SK-N-MC (cell line): ENCODE data around the gene TBC1D24.
A peak's percentile ranks its signal among the peaks of the same experiment; 100 is the strongest.
"Not testable (repeated sequence)": the region's sequence is repeated elsewhere in the genome, so short reads cannot be mapped to it uniquely, and the experiment has no call there.

Source experiments
- DNase-seq: peaks from one replicate; pipeline ENCODE4 v3.0.0-alpha.2; 2011; ENCODE audit warnings: low read depth, low spot score
- H3K27ac ChIP-seq: fragments of 200-600 bp; sonication (generic); 2 replicates; pipeline ENCODE4 v1.5.1; 2016; ENCODE audit warnings: mixed run types
- H3K36me3 ChIP-seq: fragments of 200-600 bp; sonication (generic); 2 replicates; pipeline ENCODE4 v1.6.1; 2017; ENCODE audit warnings: antibody characterized with exemption, low read length, mixed read lengths; ENCODE audit not compliant: insufficient read depth
- H3K4me3 ChIP-seq: fragments of 200-600 bp; sonication (generic); 2 replicates; pipeline ENCODE4 v1.5.1; 2016
- H3K9ac ChIP-seq: fragments of 200-600 bp; sonication (generic); 2 replicates; pipeline ENCODE4 v1.8.0; 2017; ENCODE audit warnings: mixed run types, mixed read lengths; ENCODE audit not compliant: insufficient read length
- H3K9me3 ChIP-seq: fragments of 200-600 bp; sonication (generic); 2 replicates; pipeline ENCODE4 v1.6.1; 2017; ENCODE audit warnings: low read depth, mild to moderate bottlenecking, antibody characterized with exemption, low read length, moderate library complexity, mixed read lengths
- EZH2 ChIP-seq: fragments of 200-600 bp; sonication (generic); IDR thresholded peaks from one replicate; pipeline ENCODE4 v1.6.1; 2017; ENCODE audit warnings: antibody characterized with exemption
- FOXP2 ChIP-seq: optimal IDR thresholded peaks from 2 replicates; pipeline ENCODE3; 2011; ENCODE audit warnings: mild to moderate bottlenecking, moderate library complexity; ENCODE audit not compliant: insufficient read depth; ENCODE audit errors: extremely low read length, control extremely low read depth
- POLR2AphosphoS5 ChIP-seq: IDR thresholded peaks from 2 replicates; pipeline ENCODE4 v1.6.1; 2012; ENCODE audit warnings: mild to moderate bottlenecking, low read depth, low read length, borderline replicate concordance

The TBC1D24 gene

GRCh38 chr16:2429771-2430663, 44.9 kb upstream of the TBC1D24 start:
- peak overlapping the region; percentile 82 for H3K4me3 ChIP-seq
- peaks cover 42% of the 10 kb centered on the region for H3K36me3 ChIP-seq
- no peak overlapping the region; the same call in 1 of the 2 replicates for H3K27ac ChIP-seq
- peak overlapping the region; percentile 97 for H3K9ac ChIP-seq
- no peaks in the 10 kb centered on the region for H3K9me3 ChIP-seq
- TF ChIP-seq POLR2AphosphoS5 (no peak), FOXP2 (no peak), EZH2 (no peak)
- no peak for DNase-seq

GRCh38 chr16:2432286-2432685, 42.6 kb upstream of the TBC1D24 start:
- H3K27ac ChIP-seq: no peak overlapping the region
- no peak for TF ChIP-seq POLR2AphosphoS5
- TF ChIP-seq EZH2: no peak
- TF ChIP-seq FOXP2: no peak
- no peak for DNase-seq
- H3K9me3 ChIP-seq: no peaks in the 10 kb centered on the region
- peaks cover 61% of the 10 kb centered on the region for H3K36me3 ChIP-seq
- no peak overlapping the region for H3K9ac ChIP-seq
- no peak overlapping the region for H3K4me3 ChIP-seq

GRCh38 chr16:2432801-2433505, 42.0 kb upstream of the TBC1D24 start:
- Histone ChIP-seq H3K36me3 (peaks cover 68% of the 10 kb centered on the region), H3K27ac (no peak overlapping the region), H3K9ac (no peak overlapping the region), H3K9me3 (no peaks in the 10 kb centered on the region), H3K4me3 (no peak overlapping the region)
- DNase-seq: no peak
- no peak for TF ChIP-seq EZH2

- H3K4me3 ChIP-seq, DNase-seq, H3K9me3 ChIP-seq, H3K27ac ChIP-seq, H3K9ac ChIP-seq: not testable (repeated sequence)
- peaks cover 91% of the 10 kb centered on the region for H3K36me3 ChIP-seq
These were observed 39.7 kb upstream of the TBC1D24 start for GRCh38 chr16:2435236-2435635.

- no peak overlapping the region for H3K9ac ChIP-seq
- no peak overlapping the region for H3K27ac ChIP-seq
- H3K36me3 ChIP-seq: peaks cover 88% of the 10 kb centered on the region
- TF ChIP-seq EZH2 (no peak), POLR2AphosphoS5 (no peak), FOXP2 (no peak)
- no peak for DNase-seq
- no peaks in the 10 kb centered on the region for H3K9me3 ChIP-seq
- no peak overlapping the region for H3K4me3 ChIP-seq
These were observed 38.8 kb upstream of the TBC1D24 start for GRCh38 chr16:2436110-2436509.

- H3K36me3 ChIP-seq: peaks cover 77% of the 10 kb centered on the region
- H3K9ac ChIP-seq: no peak overlapping the region
- DNase-seq: no peak
- no peak overlapping the region for H3K27ac ChIP-seq
- no peak overlapping the region for H3K4me3 ChIP-seq
- no peak for TF ChIP-seq FOXP2
- H3K9me3 ChIP-seq: no peaks in the 10 kb centered on the region
These were observed 37.7 kb upstream of the TBC1D24 start for GRCh38 chr16:2437032-2437790.

- TF ChIP-seq EZH2 (no peak), POLR2AphosphoS5 (no peak), FOXP2 (no peak)
- Histone ChIP-seq H3K36me3 (peaks cover 69% of the 10 kb centered on the region), H3K4me3 (no peak overlapping the region), H3K9me3 (no peaks in the 10 kb centered on the region), H3K9ac (no peak overlapping the region), H3K27ac (no peak overlapping the region)
- no peak for DNase-seq
These were observed 36.8 kb upstream of the TBC1D24 start for GRCh38 chr16:2438121-2438520.

GRCh38 chr16:2439598-2439997, 35.3 kb upstream of the TBC1D24 start:
- TF ChIP-seq EZH2 (no peak), FOXP2 (no peak), POLR2AphosphoS5 (no peak)
- Histone ChIP-seq H3K36me3 (peaks cover 67% of the 10 kb centered on the region), H3K9me3 (no peaks in the 10 kb centered on the region), H3K27ac (no peak overlapping the region), H3K4me3 (no peak overlapping the region), H3K9ac (no peak overlapping the region)
- DNase-seq: no peak

- H3K9ac ChIP-seq, DNase-seq, H3K9me3 ChIP-seq, H3K27ac ChIP-seq, H3K4me3 ChIP-seq: not testable (repeated sequence)
- peaks cover 71% of the 10 kb centered on the region for H3K36me3 ChIP-seq
These were observed 33.7 kb upstream of the TBC1D24 start for GRCh38 chr16:2441143-2441804.
